Activated CD8-positive, alpha-beta memory T cell treated with anti-CD3 and anti-CD28 coated beads, Interleukin-2, amount 50 U/mL, for 1 hour (primary cell): ENCODE results near the gene DNAJC17.

Experiments
- DNase-seq: peaks from one replicate; pipeline ENCODE4 v3.0.0-alpha.2; 2020; ENCODE audit errors: extremely low read depth

DNAJC17 gene

GRCh38 chr15:40829115-40829514 lies 21.8 kb upstream of the DNAJC17 start:
- DNase-seq = no peak

- no peak for DNase-seq
Observed at GRCh38 chr15:40828447-40829036, 21.3 kb upstream of the DNAJC17 start, which contains the start of gene PPP1R14D. Gene PPP1R14D, minus strand, starts transcription at chr15:40828708. Its CDS starts 67 bp downstream, at chr15:40828641.

- no peak for DNase-seq
Observed at GRCh38 chr15:40826423-40827075, 19.3 kb upstream of the DNAJC17 start.

- no peak for DNase-seq
Observed at GRCh38 chr15:40825661-40826422, 18.6 kb upstream of the DNAJC17 start.

GRCh38 chr15:40823572-40824343 lies 16.5 kb upstream of the DNAJC17 start:
- no peak for DNase-seq

- no peak for DNase-seq
Observed at GRCh38 chr15:40821195-40821594, 13.9 kb upstream of the DNAJC17 start.

- DNase-seq = no peak
Observed at GRCh38 chr15:40819048-40819447, 11.8 kb upstream of the DNAJC17 start.

- no peak for DNase-seq
Observed at GRCh38 chr15:40815042-40815698, 7.9 kb upstream of the DNAJC17 start.

GRCh38 chr15:40812721-40813425 lies 5.6 kb upstream of the DNAJC17 start:
- DNase-seq = no peak

- no peak for DNase-seq
Observed at GRCh38 chr15:40808861-40809450, 1.7 kb upstream of the DNAJC17 start.

- DNase-seq = no peak
Observed at GRCh38 chr15:40807888-40808461, 702 bp upstream of the DNAJC17 start.

GRCh38 chr15:40806672-40807027 lies 623 bp downstream of the DNAJC17 start:
- DNase-seq = no peak

GRCh38 chr15:40803688-40804087 lies 3.6 kb downstream of the DNAJC17 start:
- no peak for DNase-seq

- no peak for DNase-seq
Observed at GRCh38 chr15:40803076-40803475, 4.2 kb downstream of the DNAJC17 start.

- no peak for DNase-seq
Observed at GRCh38 chr15:40799523-40799922, 7.8 kb downstream of the DNAJC17 start.

GRCh38 chr15:40796512-40796911 lies 10.8 kb downstream of the DNAJC17 start:
- no peak for DNase-seq

GRCh38 chr15:40796041-40796440 lies 11.2 kb downstream of the DNAJC17 start:
- no peak for DNase-seq

GRCh38 chr15:40793216-40793989 lies 13.9 kb downstream of the DNAJC17 start:
- no peak for DNase-seq

GRCh38 chr15:40792394-40792793 lies 14.9 kb downstream of the DNAJC17 start:
- no peak for DNase-seq

- DNase-seq = no peak
Observed at GRCh38 chr15:40790718-40791117, 16.6 kb downstream of the DNAJC17 start.
